ENCODE results near the gene LMOD3.
A peak's percentile ranks its signal among the peaks of the same experiment; 100 is the strongest.

The LMOD3 gene

DNA sequence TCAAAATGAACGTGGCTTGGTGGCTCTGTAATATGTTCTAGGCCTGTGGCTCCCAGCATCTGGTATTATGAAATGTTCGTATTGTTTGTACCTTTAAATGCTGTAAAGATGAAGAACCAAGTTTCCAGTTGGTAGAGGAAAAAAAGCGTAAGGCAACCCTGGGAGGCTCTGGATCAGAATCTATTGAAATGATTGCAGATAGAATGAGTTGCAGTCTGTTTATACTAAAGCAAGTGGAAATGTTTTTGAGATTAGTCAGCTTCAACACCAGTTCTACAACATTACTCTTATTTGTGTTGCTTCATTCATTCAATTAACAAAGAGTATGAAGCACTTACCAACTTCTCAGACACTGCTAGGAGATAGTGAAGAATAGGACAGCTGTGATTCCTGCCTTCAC lies 32.4 kb downstream of the LMOD3 start:
- DNase-seq: no peak

DNA sequence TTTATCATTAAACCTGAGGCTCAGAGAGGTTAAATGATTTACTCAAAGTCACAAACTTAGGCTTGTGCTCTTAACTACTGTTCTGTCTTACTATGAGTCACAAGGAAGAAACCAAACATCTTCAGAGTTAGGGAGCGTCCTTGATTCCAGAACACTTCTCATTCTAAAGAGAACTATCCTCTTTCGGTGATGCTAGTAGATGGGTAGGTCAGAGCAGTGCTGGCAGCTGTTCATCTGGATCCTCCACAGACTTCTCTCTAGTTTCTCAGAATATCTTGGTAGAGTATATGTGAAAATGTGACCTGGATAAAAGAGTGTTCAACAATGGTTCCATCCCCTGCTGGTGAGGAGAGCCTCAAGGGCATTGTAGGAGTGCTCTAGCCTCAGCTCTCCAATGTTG lies 34.3 kb downstream of the LMOD3 start:
- no peak for DNase-seq

DNA sequence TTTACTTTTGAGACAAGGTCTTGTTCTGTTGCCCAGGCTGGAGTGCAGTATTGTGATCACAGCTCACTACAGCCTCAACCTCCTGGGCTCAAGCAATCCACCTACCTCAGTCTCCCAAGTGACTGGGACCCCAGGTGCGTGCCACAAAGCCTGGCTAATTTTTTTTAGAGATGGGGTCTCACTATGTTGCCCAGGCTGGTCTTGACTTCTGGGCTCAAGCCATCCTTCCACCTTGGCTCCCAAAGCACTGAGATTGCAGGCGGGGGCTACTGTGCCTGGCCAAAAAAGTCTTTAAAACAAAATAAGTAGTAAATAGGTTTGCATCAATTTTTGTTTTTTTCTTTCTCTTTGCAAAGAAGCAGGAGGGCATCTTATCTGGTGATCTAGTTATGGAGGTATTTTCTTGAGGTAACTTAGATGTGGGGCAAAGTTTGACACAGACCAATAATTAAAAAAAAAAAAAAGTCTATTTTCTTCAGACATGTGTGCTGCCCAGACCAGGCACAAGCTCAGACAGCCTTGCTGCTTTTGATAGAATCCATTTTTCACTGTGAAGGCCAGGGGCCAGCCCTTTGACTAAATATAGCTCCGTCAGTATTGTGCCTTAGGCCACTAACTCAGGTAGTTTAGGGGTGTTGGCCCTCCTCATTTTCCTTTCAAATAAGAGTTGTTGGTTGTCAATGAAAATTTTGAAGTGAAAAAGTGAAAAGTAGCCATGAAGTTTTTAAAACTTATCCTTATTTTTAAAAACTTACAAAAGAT lies 35.2 kb downstream of the LMOD3 start:
- DNase-seq: no peak

DNA sequence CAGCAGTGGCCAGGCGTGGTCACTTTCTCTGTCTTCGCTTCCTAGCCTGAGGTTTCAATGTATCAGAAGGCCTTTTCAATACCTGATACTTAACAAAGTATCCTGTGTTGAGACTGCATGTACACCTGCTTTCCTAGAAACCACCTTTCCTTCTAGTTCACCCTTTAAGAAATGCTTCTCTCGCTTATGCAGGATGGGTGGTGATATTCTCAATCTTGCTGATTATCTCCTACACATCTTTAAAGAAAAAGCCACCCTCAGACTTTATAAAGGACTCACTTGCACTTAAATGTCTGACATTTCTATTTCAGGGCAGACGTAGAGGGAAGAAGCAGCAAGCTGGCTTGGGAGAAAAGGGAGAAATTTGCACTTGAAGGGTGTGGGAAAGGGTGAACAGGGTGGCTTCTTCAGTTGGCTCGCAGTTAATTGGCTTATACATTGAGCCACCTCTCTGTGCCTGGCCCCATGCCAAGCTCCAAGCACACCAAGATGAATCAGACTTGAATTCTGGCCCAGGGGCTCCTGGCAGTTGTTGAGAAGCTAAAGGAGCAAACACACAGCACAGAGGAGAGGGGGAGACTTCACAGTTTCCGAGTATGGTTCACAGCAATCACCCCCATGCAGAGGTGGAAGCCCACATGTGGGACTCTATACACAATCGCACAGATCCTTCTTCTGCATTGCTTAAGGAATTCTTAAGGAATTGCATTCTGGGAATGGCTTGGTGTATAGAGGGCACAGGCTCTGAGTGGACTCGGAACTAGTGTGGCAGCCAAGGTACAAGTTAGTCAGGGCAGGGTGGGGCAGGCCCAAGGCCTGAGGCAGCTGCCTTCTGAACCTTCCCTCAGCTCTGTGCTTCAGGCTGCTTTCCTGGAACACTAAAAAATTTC lies 36.3 kb downstream of the LMOD3 start:
- peak; percentile 40 for DNase-seq

DNA sequence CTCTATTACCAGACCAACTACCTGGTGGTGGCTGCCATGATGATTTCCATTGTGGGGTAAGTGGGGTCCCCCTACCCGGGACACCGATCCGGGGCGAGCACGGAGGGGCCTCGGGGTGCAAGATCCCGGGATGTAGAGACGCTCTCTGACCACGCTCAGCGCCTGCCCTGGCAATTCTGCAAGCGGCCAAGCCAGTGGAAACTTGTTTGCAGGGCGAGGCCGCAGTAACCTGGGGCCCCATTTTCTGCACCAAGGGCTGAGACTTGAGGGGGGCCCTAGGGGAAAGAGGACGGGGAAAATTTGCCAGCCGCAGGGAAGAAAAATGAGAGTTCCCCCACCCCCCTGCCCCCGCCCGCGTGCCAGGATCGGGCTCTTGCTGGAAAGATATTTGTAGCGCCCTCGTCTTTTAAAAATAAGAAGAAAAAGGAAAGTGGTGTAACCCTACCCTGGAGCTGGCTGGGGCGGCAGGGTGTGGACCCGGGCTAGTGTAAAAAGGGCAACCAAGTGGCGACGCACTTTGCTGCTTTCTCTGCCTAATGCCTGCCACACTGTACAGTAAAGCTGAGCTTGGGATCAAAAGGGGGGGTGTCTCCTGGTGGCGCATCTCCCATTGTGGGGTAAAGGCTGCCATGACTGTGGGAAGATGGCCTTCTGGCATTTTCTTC lies 37.1 kb downstream of the LMOD3 start:
- DNase-seq: no peak

DNA sequence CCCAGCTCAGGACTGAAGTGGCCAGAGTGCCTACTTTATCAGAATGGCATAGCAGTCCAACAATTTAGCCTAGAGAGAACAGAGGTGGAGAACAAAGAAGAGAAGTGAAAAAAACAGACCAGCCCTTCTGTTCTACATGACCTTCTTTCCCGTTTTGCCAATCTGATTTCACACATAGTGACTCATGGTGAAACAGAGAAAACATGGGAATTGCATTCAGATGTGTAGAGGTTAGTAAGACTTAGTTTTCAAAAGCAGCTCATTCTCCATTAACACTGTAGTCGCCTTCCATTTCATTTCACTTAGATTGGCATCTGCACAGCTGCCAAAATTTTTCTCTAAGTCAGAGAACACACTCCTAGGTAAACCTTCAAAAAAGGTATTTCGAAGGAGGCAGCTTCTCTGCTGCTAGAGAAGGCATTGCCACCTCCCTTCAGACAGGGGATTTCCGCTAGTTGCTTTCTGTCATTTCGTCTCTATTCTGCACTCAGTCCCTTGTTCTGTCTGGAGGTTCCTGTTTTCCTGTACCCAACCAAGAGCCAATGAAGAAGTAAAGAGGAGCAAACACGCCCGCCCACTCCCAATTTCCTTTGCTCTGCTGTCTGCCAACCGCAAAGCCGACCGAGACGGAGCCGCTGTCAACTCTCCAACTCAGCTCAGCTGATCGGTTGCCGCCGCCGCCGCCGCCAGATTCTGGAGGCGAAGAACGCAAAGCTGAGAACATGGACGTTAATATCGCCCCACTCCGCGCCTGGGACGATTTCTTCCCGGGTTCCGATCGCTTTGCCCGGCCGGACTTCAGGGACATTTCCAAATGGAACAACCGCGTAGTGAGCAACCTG lies 37.8 kb downstream of the LMOD3 start, which contains the start of gene ARL6IP5:
ARL6IP5 (plus strand) TSS at position 612 of the 842 bp plus-strand sequence; CDS start at position 723, 111 bp downstream.
- DNase-seq: peak; percentile 70

DNA sequence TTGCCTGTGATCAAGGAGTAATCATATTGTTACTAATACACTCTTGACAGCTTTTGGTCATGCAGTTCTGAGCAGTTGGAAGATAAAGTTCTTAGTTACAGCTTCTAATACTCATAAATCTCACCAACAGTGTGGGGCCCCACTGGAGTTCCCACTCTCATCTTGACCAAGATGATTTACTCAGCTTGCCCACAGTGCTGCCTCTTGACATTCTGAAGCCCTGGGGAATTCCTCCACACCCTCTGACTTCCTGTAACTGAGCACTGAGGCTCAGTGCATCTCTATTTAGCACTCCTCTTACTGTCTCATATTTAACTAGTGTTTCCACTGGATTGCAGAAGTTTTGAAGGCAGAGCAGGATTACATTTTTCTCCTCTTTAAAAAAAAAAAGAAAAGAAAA lies 39.6 kb downstream of the LMOD3 start:
- no peak for DNase-seq

DNA sequence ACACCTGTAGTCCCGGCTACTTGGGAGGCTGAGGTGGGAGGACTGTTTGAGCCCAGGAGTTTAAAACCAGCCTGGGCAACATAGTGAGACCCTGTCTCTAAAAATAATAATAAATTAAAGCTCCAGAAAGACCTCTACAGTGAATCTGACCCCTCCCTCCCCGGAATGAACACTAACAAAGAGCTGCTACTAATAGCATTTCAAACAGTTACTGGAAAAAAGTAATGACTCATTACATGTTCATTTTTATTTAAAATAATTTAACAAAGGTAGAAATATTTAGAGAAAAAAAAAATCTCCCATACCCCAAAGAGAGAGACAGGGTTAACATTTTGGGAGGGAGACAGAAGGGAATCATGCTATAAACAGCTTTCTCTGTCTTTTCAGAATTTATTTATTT lies 40.0 kb downstream of the LMOD3 start:
- no peak for DNase-seq

DNA sequence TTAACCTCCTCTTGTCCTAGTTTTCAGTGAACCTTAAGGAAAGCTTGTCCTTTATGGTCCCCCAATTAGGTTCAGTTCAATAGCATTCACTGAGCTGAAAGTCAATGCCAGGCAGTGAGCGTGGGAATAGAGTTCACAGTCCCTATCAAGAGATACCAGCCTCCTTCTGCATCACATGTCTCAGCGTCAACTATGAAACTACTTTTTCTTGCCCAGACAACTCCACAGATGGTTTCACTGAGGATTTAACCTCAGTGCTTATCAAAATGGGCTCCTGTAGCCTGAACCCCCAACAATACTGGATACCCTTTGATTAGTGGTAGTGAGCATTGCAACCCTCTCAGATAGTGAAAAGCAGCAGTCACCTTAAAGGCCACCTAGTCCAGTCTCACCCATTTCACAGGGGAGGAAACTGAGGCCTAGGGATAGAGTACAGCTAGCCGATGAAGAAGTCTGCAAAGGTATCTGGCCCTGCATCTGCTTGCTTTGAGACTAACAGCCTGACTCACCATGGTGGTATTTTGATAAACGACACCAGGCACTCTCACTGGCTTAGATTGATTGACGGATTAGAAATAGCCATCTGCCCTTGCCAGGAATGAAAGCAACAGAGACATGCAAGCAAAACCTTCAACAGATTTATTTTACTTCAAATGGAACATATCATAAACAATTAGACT lies 40.7 kb downstream of the LMOD3 start:
- DNase-seq: no peak

DNA sequence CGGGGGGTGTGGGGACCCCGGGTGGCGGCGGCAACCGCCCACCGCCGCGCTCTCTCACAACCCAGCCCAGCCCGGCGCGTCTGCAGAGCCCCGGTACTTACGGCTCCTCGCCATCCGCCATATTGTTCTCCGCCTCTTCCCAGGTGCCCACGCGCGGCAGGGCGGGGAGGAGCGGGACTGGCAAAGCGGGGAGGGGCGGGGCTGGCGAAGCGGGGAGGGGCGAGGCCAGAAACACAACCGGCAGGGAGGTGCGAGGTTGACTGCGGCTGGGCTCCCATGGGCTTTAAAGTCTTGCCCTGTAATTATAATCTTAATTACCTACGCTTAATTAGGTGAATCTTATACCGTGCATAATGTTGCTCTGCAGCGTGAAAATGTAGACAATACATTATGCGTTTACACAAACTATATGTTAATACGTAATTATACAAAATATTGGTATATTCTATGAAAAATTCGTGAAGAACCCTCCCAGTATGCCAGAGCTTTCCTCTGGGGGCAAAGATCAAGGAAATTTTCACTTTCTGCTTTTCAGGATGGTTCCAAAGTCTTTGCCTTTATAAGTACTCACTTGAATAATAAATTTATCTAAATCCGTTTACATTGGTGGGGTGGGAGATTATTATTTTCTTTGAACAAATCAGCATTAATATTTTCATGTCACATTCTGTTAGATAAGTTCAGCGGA lies 42.0 kb downstream of the LMOD3 start, which contains the start of gene UBA3:
UBA3 (minus strand) TSS at position 133 of the 688 bp plus-strand sequence; CDS start at position 121, 12 bp downstream.
- peak; percentile 44 for DNase-seq

DNA sequence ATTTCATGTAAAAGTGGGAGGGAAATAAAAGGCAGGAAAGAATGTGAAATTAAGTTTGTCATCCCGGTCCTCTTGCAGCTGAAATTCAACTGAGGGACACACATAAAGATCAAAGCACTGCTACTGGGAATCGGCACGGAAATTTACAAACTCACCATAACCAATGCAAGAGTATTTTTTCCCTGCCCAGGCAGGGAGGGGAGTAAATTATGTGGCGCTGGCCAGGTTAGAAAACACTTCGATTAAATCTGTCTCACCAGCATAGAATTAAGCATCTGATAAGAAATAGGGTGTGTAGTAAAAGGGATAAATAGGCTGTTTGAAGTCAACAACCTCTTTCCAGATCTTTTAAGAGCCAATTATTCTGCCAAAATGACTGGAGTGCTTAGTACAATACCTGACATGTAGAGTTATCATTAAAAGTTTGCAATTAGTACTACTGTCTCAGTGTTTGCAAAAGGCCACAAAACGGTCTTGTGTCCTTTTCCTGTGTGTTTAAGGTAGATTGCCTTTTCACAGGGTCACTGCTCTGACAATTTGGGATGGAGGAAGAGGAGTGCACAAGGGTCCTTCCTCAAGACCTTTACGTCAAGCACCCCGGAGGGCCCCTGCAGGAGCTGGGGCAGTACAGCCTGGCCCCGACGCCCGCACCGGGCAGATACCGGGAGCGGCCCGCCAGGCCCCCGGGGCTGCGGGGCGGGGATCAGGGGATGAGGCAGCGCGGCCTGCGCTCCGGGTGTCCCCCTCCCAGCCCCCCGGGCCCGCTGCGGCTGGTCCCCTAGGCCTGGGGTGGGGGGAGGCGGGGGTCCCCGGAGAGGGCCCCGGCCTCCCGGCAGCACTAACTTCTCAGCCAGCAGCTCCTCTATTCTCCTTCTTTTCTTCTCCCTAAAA lies 42.9 kb downstream of the LMOD3 start:
- no peak for DNase-seq

DNA sequence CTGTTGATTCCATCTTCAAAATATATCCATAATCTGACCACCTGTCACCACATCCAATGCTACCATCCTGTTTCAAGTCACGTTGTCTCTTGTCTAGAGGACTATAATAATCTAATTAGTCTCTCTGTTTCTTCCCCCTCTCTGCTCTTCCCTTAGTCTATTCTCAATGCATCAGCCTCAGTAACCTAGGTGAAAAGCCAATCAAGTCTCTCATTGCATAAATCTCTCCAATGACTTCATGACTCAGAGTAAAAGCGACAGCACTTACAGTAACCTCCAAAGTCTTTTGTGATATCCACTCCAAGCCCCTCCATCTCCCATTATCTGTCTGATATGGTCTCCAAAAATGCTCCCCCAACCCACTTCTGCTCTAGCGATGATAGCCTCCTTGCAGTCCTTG lies 49.5 kb downstream of the LMOD3 start:
- no peak for DNase-seq

DNA sequence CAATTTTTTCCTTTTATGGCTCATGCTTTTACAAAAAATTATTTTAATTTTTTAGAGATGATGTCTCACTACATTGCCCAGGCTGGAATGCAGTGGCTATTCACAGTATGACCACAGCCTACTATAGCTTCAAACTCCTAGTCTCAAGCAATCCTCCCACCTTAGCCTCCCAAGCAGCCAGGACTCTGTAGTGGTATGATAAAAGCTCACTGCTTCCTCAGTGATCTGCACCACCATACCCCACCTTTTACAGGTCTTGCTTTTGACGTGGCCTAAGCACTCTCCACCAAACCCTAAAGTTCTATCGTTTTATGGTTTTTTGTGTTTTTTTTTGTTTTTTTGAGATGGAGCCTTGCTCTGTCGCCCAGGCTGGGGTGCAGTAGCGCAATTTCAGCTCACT lies 56.3 kb downstream of the LMOD3 start:
- no peak for DNase-seq

DNA sequence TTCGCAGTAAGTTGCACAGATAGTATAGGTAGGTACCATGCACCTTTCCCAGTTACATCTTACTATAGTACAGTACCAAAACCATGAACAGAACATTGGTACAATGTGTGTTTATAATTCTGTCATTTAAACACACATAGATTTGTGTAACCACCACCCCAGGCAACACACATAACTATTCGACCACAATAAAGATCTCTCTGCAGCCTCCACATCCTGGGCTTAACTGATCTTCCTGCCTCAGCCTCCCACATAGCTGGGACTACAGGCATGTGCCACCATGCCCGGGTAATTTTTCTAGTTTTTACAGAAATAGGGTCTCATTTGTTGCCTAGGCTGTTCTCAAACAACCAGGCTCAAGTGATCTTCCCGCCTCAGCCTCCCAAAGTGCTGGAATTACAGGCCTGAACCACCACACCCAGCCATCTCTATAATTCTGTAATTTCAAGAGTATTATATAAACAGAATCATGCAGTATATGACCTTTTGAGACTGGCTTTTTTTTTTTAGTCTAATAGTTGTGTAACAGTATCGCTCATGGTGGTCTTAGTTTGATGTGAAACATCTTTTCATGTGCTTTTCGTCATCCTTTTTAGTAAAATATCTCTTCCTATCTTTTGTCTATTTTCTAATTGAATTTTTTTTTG lies 57.0 kb downstream of the LMOD3 start:
- DNase-seq: no peak

DNA sequence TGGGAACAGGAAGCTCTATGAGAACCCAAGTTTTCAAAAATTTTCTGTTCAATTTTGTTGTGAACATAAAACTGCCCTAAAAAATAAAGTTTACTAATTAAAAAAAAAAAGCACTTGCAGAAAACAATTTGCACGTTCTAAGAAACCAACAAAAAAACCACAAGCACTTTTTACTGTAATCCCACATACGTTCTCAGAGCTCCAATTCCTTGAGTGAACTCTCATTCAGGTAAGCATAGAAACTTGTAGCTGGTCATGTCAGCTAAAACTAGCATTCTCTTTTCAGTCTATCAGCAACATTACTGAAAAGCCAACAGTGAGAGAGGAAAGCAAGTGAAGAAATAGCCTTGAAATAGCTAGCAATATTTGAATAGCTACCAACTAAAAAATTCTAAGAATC lies 58.8 kb downstream of the LMOD3 start:
- no peak for DNase-seq

DNA sequence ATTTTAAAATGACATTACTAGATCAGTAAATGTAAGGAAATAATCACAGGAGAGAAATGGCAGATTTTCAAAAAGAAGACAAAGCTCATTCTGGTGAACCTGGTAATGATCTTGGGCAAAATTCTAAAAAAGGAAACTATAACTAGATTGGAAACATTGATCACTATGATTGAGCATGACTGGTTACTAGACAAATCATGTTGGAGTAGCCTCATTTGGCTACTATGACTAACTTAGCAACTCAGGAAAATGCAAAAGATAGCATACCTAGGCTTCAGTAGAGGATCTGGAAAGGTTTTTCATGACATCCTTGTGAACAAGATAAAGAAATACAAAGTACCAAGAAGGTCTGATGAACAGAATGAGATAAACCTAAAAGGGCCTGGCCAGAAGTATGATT lies 62.7 kb downstream of the LMOD3 start:
- no peak for DNase-seq

DNA sequence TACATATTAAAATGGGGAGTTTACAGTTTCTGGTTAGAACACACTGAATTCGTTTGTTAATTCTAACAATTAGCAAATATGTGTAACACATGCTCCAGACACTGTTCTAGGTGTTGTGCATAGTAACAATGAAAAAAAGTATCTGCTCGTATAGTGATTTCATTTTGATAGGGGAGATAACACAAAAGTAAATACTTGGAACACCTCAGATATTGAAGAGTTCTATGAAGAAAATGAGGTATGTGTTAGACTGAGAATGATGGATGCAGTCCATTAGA lies 63.5 kb downstream of the LMOD3 start:
- DNase-seq: no peak

DNA sequence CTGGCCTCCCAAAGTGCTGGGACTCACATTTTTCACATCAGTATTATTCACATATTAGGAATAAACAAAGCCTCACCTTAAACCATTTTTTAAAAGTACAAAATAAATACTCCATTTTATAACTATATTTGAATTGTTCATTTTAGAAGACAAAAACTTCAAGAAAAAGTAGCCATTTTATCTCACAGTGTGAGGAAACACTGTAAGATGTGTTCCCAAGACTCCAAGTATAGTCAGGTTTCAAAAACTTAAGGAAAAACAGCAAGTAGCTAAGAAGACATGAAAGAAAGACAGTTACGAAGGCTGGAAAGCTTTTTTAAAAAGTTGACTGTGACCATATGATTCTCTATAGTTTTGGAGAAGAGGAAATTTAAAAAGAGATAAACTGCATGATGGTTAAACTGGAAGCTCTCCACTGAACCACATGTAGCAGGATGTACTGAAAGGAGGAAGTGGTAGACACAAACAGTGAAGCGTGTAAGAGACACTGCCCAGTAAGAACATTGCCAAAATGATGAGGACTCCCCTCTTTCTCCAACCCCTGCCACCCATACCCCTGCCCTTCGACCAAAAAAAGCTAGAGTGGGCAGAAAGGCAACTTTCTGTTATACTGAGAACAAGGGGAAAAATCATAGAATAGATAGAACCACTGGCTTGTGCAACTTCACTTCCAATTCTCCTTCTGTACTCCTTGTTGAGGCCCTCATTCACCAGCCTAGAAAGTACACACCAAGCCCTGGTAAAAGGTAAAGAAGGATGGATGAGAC lies 64.0 kb downstream of the LMOD3 start:
- DNase-seq: no peak
